ENCODE measurements around the gene KPNA6.
"Not testable (repeated sequence)": the region's sequence is repeated elsewhere in the genome, so short reads cannot be mapped to it uniquely, and the experiment has no call there.

KPNA6 gene

GRCh38 chr1:32116531-32116930 lies 8.7 kb downstream of the KPNA6 start:
- no peak for DNase-seq (ENCODE audit: low read depth, low spot score)
- POLR2A ChIA-PET = interaction anchor here (0.6 kb wide), 1 partner anchor 400 kb away, joined by 3 read pairs; no protein-coding TSS in a partner anchor
- CTCF ChIA-PET = no interaction called here
- H3K4me3 ChIP-seq (ENCODE audit: low read depth, low read length) = no peak overlapping the region
- TF ChIP-seq CTCF (IDR thresholded peaks at IDR 0.05; ENCODE audit: insufficient read depth, low read length, missing control alignments) = no peak

GRCh38 chr1:32122151-32122550 lies 14.3 kb downstream of the KPNA6 start:
- no peak overlapping the region for H3K4me3 ChIP-seq (ENCODE audit: low read depth, low read length)
- no peak for TF ChIP-seq CTCF (IDR thresholded peaks at IDR 0.05; ENCODE audit: insufficient read depth, low read length, missing control alignments)
- no peak for DNase-seq (ENCODE audit: low read depth, low spot score)
- POLR2A ChIA-PET = no interaction called here
- CTCF ChIA-PET = interaction anchor here (0.7 to 5.8 kb wide), 2 partner anchors 12 to 1276 kb away, joined by 3 to 67 read pairs; partner anchors contain the start of gene KPNA6

- H3K4me3 ChIP-seq (ENCODE audit: low read depth, low read length); POLR2A ChIA-PET; CTCF ChIA-PET; DNase-seq (ENCODE audit: low read depth, low spot score): not testable (repeated sequence)
These were observed 15.5 kb downstream of the KPNA6 start for GRCh38 chr1:32123361-32123760.

GRCh38 chr1:32125313-32125712 lies 17.5 kb downstream of the KPNA6 start:
- no peak overlapping the region for H3K4me3 ChIP-seq (ENCODE audit: low read depth, low read length)
- TF ChIP-seq CTCF (IDR thresholded peaks at IDR 0.05; ENCODE audit: insufficient read depth, low read length, missing control alignments) = no peak
- ChIA-PET CTCF (interaction anchor here (1.5 kb wide), 1 partner anchor 9 kb away, joined by 6 read pairs; no protein-coding TSS in a partner anchor), POLR2A (no interaction called here)
- DNase-seq (ENCODE audit: low read depth, low spot score) = no peak

- TF ChIP-seq CTCF (IDR thresholded peaks at IDR 0.05; ENCODE audit: insufficient read depth, low read length, missing control alignments) = no peak
- no peak for DNase-seq (ENCODE audit: low read depth, low spot score)
- CTCF ChIA-PET = no interaction called here
- no peak overlapping the region for H3K4me3 ChIP-seq (ENCODE audit: low read depth, low read length)
- POLR2A ChIA-PET = no interaction called here
These were observed 18.9 kb downstream of the KPNA6 start for GRCh38 chr1:32126770-32127169.

- no peak for TF ChIP-seq CTCF (IDR thresholded peaks at IDR 0.05; ENCODE audit: insufficient read depth, low read length, missing control alignments)
- ChIA-PET POLR2A (interaction anchor here (1.2 kb wide), 1 partner anchor 73 kb away, joined by 4 read pairs; the partner anchor contains the start of gene CCDC28B), CTCF (interaction anchor here (1.0 to 1.6 kb wide), 3 partner anchors 15 to 19 kb away, joined by 3 to 9 read pairs (median 5); partner anchors contain the start of gene KPNA6)
- H3K4me3 ChIP-seq (ENCODE audit: low read depth, low read length) = no peak overlapping the region
- DNase-seq (ENCODE audit: low read depth, low spot score) = no peak
These were observed 19.7 kb downstream of the KPNA6 start for GRCh38 chr1:32127409-32128198.
